GM18526 (cell line): Measurements from ENCODE around the gene UBA52.

ENCODE experiments used
- POLR2A ChIP-seq: IDR thresholded peaks from 3 replicates; pipeline ENCODE4 v1.6.1; 2011; ENCODE audit not compliant: insufficient read length; ENCODE audit errors: extremely low read depth

Gene UBA52

DNA sequence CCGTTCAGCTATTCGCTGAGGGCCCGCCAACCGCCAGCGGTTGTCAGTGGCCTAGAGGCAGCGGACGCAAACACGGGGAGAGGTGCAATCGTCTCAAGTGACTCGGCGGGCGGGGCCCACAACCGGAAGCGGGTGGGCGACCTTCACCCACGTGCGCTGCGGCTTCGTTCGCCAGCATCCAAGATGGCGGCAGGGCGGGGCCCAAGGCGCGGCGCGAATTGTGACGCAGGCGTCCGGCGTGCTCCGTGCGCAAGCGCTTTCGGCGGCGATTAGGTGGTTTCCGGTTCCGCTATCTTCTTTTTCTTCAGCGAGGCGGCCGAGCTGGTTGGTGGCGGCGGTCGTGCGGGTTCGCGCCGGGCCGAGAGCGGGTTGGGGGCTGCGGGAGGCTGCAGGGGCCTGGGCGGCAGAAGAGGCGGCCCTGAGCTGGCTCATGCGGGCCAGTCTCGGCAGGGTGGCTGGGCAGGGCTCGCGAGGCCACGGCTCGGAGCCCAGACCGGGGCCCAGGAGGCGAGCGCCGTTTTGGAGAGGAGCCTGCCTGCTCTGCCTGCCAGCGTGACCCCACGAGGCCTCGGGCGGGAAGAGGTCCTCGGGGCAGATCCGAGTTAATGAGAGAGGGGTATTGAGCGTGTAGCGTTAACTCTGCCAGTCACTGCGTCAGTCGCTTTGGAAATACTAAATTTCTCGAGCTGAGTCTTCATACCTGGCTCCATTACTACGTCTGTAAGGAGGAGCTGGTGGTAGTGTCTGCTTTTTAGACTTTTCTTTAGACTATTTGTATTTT is at the start of gene UBA52:
TSS of gene UBA52 (plus strand) at position 294 of the 781 bp plus-strand sequence. CDS start 1,444 bp downstream, outside the sequence.
- peak; percentile 98 for TF ChIP-seq POLR2A

DNA sequence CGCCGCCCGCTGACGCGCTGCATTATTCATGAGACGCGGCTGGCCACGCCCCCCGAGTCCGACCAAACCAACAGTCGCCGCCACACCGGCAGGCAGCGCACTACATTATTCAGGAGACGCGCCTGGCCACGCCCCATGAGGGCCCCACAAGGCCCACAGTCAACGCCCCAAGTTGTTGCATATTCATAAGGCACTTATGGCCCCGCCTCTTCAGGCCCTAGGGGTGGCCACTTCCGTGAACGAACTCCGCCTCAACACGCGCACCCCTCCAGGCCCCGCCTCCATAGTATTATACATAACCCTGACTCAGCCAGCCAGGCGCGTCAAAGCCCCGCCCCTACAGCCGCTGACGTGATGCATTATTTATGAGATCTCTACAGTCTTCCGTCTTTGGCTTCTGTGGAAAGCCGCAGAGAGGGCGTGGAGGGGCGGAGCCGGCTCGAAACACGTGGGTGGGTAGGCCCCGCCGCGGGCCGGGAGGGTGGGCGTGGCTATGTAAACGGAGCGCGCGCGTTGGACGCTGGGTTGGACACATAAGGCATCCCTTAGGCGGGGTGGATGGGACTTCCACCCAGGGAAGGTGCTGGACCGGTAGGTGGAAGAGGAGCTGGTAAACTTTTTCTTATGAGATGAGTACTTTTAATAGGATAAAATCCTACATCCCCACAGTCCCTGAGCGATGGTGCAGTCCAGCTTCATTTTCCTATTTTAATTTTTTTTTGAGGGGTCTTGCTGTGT is 49.4 kb upstream of the UBA52 start:
- TF ChIP-seq POLR2A, result peak; percentile 69

DNA sequence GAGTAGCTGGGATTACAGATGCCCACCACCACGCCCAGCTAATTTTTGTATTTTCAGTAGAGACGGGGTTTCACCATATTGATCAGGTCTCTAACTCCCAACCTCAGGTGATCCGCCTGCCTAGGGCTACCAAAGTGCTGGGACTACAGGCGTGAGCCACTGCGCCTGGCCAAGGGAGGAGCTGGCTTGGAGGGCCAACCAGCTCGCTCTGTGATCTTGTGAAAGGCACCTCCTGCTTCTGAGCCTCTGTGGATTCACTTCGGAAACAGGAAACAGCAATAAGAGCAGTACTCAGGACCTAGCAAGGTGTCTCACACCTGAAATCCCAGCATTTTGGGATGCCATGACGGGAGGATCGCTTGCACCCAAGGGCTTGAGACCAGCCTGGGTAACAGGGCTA is 47.8 kb upstream of the UBA52 start:
- no peak for TF ChIP-seq POLR2A

DNA sequence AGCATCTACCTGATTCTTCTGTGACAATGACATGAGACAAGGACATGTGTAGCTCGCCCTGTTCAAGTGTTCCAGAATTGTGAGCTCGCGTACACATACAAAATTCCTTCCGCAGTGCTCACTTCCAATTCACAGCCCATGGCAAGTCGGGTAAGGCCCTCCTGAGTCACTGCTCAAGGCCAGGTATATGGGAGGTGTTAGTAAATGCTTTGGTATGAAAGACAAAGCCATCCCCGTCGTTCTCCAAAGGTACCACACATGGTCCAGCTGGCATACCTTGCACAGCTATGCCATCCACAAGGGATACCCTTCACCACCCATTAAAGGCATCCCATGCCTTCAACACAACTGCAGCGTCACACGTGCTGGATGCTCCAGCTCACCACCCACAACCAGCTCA is 45.3 kb upstream of the UBA52 start:
- TF ChIP-seq POLR2A, result no peak

DNA sequence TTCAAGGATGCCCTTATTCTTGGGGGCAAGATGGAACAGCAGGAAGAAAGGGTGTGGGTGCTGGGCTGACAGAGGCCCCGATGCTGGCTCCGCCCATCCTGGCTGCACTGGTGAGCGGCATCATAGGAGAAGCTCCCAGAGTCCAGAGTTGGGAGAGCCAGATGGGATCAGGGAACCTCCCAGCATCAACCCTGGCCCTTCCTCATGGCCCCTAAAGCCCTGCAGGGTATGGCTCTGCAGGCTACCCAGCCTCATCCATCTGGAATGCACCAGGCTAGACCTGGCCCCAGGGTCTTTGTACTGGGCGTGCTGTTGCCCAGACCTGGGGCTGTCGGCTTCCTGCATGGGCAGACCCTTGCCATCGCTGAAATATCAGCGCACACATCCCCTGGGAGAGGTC is 41.9 kb upstream of the UBA52 start:
- no peak for TF ChIP-seq POLR2A

DNA sequence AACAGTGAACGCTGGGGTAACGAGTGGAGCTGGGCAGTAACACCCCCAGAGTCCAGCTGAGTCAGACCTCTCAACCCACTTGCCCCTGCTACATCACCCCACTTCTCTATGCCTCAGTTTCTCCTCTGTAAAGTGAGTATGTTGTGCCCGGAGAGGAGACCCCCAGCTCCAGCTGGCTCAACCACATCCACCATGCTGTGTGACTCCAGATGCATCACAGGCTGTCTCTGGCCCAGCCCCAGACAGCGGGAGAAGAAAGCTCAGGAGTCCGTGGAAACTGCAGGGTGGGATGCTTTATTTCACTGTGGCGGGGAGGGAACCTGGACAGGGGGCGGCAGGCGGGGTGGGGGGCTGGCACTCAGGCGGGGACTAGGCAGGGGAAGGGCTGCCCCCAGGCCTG is 40.2 kb upstream of the UBA52 start:
- TF ChIP-seq POLR2A, result no peak

DNA sequence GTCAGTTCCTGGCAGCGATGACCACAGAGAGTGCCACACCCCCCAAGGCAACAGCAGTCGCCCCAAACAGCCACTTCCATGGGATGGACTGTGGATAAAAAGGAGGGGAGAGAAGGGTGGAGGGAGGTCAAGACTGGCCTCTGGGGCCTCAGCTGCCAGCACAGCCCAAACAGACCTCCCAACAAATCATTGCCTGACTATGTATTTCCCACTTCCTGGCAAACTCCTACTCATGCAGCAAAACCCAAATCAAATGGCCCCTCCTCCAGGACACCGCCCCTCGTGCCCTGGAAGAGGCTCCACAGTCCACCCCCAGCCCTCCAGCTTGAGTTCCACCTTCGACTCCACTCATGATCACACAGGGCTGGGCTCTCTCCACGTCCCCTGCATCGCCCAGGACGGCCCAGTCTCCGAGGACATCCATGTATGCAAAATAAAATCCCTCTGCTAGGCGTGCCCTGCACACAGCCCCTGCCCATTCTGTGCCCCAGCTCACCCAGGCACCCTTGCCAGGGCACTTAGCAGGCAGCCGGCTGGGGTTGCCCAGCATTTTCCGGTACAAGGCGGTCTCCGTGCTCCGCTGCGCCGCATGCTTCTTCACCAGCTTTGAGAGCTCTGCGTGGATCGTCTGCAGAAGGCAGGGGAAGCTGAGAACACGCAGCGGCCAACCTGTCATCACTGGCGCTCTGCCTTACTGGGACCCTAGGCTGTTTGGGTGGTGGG is 39.3 kb upstream of the UBA52 start:
- no peak for TF ChIP-seq POLR2A

DNA sequence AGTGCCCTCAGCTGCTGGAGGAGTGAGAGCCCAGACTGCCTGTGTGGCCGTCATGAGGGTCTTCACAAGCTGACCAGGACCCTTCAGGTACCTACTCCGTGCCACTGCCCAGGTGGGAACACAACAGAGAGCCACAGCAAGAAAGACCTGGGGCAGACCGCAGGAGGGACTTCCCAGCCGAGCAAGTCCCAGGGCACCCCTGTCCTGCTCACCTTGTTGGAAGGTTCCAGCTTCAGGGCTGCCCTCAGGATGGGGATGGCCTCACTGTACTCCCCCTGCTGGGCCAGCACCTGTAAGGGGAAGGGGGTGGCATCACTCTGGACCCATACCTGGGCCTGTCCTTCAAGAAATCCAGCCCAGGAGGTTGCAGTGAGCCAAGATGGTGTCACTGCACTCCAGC is 38.6 kb upstream of the UBA52 start:
- no peak for TF ChIP-seq POLR2A

DNA sequence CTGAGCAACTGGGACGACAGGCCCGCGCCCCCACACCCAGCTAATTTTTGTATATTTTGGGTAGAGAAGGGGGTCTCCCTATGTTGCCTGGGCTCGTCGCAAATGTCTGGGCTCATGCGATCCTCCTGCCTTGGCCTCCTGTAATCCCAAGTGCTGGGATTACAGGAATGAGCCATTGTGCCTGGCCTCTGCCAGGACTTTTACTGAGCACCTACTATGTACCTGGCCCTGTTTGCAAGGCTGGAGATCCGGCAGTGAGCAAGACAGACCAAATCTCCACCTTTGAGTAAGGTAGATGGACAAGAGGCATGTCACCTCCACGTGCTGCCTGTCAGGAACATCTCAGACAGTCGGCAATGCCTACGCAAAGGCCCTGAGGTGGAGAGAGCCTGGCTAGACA is 35.2 kb upstream of the UBA52 start:
- no peak for TF ChIP-seq POLR2A

DNA sequence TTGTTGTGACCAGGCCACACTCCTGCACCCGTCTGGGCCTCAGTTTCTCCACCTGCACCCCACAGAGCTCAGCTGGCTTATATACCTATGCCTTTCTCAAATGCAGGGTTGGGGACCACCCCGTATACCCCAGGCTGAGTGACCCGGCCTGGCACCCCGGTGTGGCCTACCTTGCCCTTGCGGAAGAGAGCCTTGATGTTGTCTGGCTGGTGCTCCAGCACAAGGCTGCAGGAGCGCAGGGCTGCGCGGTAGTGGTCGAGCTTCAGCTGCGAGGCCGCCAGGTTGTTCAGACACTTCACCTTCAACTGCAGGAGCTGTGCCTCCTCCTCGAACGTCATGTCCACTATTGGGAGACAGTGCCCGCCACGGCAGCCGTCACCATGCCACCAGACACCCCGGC is 34.2 kb upstream of the UBA52 start:
- TF ChIP-seq POLR2A, result no peak

DNA sequence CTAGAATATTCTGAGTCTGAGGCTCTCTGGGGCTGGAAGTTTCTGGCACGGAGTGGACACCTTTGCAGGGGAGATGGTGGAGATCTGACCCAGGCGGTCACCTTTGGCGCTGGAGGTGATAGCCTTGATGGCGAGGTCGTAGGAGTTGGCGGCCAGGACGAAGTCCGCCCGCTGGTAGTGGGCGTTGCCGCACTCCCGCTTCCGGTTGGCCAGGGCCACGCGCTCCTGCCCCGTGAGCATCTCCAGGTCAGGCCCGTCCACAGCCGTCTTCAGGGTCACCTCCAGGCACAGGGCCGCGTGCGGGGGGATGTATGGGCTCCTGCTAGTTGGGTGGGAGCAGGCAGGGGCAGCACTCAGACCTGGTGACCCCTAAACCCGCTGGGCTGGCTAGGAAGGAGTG is 33.5 kb upstream of the UBA52 start:
- no peak for TF ChIP-seq POLR2A

DNA sequence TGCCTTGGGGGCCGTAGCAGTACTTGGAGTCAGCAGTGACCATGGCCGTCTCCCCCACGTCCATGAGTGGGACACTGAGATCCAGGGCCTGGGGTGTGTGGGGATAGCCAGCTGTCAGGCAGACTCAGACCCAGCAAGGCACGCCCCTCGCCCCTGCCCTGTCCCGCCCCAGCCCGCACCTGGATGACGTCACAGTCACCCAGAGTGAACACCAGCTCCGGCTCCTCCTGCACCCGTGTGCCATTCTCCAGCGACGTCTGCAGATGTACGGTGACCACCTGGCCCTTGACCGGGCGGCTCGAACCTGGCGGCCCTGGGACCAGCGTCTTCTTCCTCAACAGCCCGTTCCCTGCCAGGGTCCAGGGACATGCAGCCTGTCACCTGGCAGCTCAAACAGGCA is 32.3 kb upstream of the UBA52 start:
- TF ChIP-seq POLR2A, result no peak

DNA sequence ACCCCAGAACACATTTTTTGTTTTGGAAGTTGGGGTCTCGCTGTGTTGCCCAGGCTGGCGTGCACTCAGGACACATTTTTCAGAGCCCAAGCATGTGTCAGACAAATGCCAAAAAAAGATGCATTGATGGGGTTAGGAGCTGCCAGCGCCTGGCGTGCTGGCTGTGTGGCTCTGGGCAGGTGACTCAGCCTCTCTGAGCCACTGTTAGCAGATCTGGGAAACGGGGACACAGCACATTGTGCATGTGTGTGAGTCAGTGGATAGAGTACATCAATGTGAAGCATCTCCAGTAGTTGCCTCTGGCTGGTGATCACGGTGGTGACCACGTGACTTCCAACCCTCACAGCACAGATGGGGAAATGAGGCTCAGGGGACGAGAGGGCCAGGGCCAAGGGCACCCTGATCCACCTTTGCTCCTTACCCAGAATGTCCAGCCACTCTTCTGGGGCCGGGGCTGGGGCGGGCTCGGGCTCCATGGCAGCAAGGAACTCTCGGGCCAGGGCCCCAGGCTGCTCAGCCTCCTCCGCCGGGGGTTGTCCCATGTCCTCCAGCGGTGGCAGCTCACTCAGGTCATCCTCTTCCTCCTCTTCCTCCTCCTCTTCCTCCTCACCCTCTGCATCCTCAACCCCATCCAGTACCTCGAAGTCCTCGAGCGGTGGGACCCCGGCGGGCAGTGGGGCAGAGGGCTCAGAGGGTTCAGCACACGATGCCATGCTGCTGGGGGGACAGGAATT is 30.2 kb upstream of the UBA52 start:
- TF ChIP-seq POLR2A, result no peak

DNA sequence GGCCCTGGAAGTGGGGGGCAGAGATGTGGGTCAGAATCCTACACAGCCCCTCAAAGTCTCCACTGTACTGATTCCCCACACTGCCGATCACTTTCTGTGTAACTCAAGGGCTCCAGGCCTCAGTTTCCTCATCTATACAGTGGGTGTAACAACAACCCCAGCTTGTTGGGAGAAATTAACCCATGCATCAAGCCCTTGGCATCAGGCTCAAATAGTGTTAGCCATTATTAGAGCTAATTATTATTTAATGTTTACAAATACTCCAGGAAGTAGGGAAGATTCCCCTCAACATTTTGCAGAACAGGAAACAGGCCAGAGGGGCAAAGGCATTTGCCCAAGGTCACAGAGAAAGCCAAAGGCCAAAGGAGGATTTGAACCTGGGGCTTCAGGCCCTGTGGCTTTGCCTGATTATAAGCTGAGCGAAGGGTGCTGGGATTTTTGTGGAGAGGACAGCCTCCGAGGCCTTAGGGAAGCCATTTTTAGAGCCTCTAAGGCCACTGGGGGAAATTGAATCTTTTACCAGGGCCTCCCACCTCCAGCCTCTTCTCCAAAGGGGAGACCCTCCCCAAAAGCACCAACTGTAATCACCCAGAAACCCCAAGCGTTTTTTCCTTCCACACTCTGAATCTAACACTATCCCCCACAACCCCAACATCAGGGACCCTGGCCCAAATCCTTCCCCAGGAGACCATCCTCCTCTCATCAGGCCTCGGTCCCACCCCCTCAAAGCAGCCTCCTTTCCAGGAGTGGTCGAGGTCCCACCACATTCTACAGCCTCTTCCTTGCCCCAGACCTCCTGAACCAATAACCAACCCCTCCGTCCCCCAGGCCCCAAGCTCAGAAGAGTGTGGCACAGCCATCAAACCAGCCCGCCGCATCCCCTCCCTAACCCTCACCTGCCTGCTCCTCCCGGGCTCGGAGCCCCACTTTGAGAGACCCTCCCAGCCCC is 29.4 kb upstream of the UBA52 start:
- TF ChIP-seq POLR2A, result no peak
